SKM-1 treated with dmso at 0.1 percent for 144 hours (cell line): ENCODE measurements around the gene HSPD1.

ENCODE experiments used
- DNase-seq: peaks from one replicate; lab custom pipeline; 2025; ENCODE audit not compliant: unreplicated experiment; lab: John Stamatoyannopoulos, UW

Gene HSPD1

DNA sequence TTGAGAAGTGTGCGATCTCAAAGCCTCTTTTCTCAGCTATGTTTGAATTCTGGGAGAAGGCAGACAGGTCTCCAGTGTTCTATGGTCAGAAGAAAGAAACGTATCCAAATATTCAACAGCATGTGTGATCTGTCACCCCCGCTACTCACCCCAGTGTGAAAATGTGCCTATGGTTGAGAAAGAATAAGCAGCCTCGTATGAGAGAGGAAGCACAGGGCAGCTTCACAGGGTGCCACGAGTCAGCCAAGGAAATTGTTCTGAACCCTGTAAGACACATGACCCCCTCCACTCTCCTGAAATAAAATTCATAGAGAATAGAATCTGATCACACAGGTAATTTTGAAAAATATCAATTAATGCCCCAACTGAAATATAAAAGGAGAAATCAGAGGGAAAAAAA lies 56.8 kb downstream of the HSPD1 start:
- peak; percentile 31 for DNase-seq

GRCh38 chr2:197437380-197437779 lies 62.3 kb downstream of the HSPD1 start:
- no peak for DNase-seq
